GM18517 (cell line): ENCODE measurements around the gene CD200.
"Not testable (repeated sequence)": the region's sequence is repeated elsewhere in the genome, so short reads cannot be mapped to it uniquely, and the experiment has no call there.

Experiments
- ATAC-seq: cut with Tn5 transposase; IDR thresholded peaks from one replicate; pipeline ENCODE4 v1.9.1; 2021; ENCODE audit warnings: mild to moderate bottlenecking, moderate library complexity; ENCODE audit not compliant: unreplicated experiment

CD200 gene

GRCh38 chr3:112357930-112358780 is 25.2 kb downstream of the CD200 start:
- no peak for ATAC-seq

DNA sequence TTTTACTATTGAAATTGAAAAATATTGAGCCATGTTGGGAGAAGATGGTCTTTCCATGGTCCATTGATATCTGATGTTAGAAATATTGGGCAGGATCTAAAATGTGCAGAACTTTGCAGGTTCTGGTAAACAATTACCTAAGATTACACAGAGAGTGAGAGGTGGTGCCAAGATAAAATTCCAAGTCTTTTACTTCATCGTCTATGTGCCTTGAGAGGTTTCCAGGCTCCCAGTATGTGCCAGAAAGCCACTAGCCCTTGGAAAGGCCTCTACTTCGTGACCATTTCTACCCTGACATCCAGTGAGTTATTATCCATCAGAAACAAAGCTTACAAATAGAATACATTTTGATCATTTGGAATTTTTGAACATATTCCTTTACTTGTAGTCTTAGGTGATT is 27.6 kb downstream of the CD200 start:
- no peak for ATAC-seq

DNA sequence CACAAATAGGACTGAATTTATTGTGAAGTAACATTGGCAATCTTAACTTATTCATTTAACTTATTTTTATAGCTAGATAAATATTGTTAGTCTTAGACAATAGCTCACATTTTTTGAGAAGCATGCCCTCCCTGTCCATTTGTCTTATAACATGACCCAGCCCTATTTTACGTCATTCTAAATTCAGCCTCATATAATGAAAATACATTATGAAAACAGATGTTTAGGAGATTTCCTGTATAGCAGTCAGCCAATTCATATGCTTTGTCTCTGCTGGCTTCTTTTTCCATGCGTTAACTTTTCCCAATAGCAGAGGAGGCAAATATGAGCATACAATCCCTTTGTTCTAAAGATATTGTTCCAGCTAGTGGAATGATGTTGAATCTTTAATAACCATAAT is 29.3 kb downstream of the CD200 start:
- ATAC-seq: no peak

DNA sequence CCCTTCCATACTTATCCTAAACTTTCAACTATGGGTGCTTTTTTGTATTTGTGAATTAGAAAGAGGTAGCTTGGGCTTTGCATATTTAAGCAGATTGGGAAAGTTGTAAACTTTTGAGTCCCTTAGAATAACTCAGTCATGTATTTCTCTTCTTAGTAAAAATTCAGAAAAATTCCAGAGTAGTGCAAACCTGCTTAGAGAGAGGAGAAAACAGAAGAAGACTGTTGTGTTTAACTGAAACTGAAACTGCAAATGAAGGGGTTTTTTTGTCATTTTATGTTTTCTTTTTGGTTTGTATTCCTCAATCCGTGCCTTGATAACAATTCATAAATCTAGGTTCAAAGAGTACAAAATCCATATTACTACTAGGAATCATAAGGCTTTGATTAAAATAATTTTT is 31.3 kb downstream of the CD200 start:
- ATAC-seq: peak; percentile 62

DNA sequence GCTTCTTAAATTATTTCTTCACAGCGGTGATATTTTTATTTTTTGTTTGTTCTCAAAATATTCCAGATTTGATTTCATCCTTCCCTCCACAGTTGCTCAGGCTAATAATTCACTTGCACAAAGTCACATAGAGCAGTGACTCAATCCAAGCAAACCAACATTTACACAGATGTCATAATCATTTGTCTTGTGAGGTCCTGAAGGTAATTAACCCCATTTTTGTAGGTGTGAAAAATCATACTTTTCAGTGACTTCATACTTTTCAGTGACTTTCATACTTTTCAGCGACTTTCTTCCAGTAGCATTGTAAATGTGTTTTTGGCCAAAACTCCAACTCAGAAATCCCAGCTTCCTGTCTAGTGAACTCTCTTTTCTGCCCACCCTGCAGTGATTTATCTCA is 32.1 kb downstream of the CD200 start:
- peak; percentile 43 for ATAC-seq

DNA sequence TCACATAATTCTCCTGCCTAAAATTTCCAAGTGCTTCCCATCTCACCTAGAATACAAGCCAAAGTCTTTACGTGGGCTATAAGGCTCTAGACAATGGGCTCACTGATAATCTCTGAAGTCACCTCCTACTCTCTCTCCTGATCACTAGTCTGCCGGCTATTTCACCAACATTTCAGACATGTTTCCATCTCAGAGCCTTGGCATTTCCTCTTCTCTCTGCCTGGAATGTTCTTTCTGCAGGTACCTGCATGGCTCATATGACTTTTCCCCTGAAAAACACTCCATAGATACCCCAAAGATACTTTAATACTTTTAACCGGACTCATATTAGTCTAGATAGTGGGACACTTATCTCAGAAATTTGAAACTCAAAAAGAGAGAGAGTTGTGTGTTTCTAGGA is 32.7 kb downstream of the CD200 start:
- ATAC-seq: no peak

DNA sequence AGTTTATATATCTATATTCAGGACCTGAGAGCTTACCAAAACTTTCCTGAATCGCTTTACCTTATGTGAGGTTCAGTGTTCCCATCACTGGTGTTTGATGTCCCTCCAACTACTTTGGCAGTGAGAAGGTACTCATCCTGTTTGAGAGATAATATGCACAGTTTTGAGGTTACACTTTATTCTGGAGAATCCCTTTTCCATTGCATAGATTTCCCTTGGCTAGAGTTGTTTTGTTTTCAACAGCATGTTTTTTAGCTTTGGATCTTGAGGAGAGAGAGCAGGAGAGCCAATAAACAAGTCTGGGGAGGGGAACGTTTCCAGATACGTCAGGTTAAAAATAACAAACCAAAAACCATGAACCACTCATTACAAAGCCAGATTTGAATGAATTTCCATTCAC is 33.6 kb downstream of the CD200 start:
- no peak for ATAC-seq

DNA sequence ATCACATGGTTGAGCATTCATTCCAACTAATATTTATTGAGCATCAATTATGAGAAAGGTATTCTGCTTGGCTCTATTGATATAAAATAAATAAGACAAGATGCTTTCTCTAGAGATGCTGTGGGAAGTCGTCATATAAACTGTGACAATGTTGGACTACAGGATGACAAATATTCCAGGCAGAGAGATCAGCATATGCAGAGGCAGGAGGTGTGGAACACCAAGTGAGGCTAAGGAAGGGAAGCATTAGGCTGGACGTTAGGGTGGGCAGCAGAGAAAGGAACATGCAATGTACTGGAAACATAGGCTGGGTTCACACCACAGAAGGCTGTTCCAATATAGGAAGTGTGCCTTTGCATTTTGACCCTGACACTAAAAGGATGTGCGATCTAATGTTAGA is 38.6 kb downstream of the CD200 start:
- no peak for ATAC-seq

GRCh38 chr3:112372396-112372795 is 39.4 kb downstream of the CD200 start:
- ATAC-seq: no peak

DNA sequence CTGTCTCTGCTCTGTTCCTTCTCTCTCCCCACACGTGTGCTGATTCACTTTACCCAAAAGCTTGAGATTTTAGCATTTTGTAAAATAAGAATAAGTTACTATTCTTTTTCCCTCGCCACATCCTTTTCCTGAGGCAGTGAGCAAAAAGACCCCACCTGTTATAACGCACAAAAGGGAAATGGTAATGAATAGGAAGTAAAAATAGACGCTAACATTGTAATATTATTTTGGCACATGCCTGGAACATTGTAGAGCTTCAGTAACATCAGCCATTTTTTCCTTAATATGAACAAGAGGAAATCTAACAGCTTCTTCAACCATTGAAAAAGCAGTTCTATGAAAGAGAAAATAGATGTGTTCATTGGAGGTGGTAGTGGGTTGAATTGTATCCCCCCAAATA is 40.5 kb downstream of the CD200 start:
- ATAC-seq: no peak

DNA sequence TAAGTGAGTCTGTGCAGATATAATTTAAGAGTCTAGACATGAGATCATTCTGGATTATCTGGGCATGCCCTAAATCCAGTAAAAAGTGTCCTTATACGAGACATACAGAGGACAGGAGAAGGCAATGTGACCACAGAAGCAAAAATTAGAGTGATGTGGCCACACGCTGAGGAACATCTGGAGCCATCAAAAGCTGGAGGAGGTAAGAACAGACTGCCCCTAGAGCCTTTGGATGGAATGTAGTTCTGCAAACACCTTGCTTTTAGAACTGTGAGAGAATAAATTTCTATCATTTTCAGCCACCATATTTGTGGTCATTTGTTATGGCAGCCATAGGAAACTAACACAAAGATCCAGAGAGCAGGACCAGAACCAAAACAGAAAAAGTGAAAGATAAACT is 41.0 kb downstream of the CD200 start:
- ATAC-seq: no peak

- no peak for ATAC-seq
Measured at GRCh38 chr3:112374333-112374734, 41.4 kb downstream of the CD200 start.

DNA sequence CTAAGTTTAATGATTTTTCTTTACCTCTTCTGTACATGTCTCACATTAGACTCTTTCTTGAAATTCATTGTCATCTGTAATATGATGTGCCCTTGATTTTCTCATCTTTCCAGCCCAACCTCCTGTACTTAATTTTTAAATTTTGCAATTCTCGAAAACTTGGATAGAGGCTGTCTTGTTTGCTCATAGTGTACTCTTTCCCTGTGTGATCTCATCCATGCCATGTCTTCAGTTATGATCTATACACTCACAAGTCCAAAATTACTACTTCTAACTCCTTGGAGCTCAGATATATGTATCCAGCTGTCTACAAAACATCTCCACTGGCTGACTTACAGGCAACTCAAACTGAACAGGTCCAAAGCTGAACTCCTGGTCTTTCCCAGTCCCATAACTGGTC is 42.2 kb downstream of the CD200 start:
- no peak for ATAC-seq

DNA sequence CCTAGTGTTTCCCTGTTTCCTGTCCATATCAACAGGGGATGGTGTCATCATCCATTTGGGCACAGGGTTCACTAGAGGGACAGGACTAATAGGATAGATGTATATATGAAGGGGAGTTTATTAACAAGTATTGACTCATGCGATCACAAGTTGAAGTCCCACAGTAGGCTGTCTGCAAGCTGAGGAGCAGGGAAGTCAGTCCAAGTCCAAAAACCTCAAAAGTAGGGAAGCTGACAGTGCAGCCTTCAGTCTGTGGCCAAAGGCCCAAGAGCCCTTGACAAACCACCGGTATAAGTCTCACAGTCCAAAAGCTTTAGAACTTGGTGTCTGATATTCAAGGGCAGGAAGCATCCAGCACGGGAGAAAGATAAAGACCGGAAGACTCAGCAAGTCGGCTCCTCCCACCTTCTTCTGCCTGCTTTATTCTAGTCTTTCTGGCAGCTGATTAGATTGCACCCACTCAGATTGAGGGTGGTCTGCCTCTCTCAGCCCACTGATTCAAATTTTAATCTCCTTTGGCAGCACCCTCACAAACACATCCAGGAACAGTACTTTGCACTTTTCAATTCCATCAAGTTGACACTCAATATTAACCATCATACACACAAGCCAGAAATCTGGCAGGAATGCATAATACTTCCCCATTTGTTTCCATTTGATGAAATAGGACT is 43.4 kb downstream of the CD200 start:
- no peak for ATAC-seq

- ATAC-seq: no peak
Measured at GRCh38 chr3:112376992-112377391, 44.0 kb downstream of the CD200 start.

GRCh38 chr3:112377568-112378071 is 44.7 kb downstream of the CD200 start:
- ATAC-seq: no peak

DNA sequence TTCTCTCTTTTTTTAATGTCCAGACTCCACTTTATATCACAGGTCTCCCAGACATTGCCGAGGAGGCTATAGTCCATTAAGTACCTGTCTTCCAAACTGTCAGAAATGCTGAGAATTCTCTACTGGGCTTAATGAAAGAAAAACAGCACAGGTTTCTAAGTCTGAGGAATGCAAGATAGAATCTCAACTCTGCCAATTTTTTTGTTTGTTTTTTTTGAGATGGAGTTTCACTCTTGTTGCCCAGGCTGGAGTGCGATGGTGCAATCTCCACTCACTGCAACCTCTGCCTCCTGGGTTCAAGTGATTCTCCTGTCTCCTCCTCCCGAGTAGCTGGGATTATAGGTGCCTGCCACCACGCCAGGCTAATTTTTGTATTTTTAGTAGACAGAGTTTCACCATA is 45.4 kb downstream of the CD200 start:
- not testable (repeated sequence) for ATAC-seq

GRCh38 chr3:112379020-112379690 is 46.2 kb downstream of the CD200 start:
- no peak for ATAC-seq

- no peak for ATAC-seq
Measured at GRCh38 chr3:112381673-112382542, 49.0 kb downstream of the CD200 start.

DNA sequence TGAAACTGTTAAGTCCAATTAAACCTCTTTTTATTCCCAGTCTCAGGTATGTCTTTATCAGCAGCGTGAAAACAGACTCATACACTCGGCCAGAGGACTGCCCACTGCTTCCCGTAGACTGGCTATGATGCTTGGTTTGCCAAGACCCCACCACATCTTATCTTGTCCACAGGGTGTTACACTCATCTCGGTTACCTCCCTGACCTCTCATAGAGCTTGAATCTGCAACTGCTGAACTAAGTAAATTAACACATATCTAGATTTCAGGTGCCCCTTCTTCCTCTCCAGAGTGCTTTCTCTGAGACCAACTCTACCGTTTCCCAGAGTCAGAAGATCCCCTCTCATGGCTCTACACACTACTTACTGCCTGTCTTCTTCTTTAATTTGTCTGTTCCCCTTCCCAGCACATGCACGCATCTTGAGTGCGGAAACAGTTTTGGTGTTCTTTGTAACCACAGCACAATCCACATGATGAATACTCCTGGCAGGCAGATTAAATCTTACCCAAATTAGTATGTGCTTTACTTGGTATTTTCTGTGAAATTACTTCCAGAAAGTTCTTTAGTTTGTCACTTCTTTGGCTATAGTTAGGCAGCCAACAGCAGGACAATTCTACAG is 49.7 kb downstream of the CD200 start:
- ATAC-seq: no peak
